GM21360 (cell line): Measurements from ENCODE around the gene C14orf180.

Experiments used
- ATAC-seq: cut with Tn5 transposase; IDR thresholded peaks from one replicate; pipeline ENCODE4 v1.9.1; 2021; ENCODE audit warnings: mild to moderate bottlenecking, moderate library complexity; ENCODE audit not compliant: unreplicated experiment

The C14orf180 gene

DNA sequence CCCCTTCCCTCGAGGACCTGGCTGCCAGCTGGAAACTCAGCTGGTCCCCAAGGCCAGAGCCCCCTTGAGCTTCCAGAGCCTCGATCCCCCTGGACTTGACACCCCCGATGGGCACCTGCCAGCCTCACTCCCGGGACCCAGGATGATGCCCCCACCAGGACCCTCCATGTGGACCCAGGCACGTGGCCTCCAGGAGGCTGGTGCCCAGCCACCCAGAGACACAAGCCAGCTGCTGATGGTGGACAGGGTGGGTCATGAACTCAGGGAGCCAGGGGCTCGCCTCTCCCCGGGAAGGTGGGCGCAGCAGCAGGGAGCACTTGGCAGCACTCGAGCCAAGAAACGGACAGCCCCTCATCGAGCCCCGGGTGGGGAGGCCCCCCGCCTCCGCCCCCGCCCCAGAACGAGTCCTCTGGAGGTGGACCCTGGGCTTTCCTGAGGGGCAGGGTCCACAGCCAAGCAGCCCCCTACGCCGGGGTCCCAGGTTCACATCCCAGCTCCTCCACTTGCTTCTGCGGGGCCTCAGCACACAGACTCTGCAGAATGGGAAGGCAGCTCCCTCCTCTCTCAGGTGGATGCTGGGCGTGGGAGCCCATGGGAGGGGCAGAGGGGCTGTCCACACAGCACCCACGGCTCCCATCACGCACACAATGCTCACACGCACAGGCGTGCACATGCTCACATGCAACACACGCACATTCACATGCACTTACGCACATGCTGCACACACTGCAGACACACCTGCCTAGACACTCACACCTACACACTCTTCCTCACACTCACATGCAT, 12.1 kb downstream of the C14orf180 start:
- no peak for ATAC-seq

- ATAC-seq: no peak
Observed at GRCh38 chr14:104592292-104592672, 12.7 kb downstream of the C14orf180 start.

- no peak for ATAC-seq
Observed at GRCh38 chr14:104592785-104593184, 13.2 kb downstream of the C14orf180 start.

DNA sequence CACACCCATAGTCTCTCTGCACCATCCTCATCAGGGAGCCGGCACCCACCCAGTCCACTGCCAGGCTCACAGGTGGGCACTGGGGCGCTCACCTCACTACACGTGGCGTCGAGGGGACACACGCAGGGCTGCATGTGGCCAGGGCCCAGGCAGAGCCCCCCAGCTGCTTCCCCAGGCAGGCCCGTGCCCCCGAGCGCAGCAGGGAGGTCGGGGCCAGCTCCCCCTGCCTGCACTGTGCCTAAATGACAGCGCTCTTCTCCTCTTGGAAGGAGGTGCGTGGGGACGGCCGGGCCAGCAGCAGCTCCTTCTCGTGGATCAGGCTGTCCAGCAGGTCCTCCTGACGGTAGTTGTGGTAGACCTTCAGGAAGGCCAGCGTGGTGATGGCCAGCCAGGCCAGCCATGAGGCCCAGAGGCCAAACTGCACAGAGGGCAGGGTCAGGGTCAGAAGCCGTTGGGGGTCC, 13.7 kb downstream of the C14orf180 start:
- no peak for ATAC-seq

GRCh38 chr14:104593710-104594136, 14.2 kb downstream of the C14orf180 start:
- ATAC-seq: no peak

DNA sequence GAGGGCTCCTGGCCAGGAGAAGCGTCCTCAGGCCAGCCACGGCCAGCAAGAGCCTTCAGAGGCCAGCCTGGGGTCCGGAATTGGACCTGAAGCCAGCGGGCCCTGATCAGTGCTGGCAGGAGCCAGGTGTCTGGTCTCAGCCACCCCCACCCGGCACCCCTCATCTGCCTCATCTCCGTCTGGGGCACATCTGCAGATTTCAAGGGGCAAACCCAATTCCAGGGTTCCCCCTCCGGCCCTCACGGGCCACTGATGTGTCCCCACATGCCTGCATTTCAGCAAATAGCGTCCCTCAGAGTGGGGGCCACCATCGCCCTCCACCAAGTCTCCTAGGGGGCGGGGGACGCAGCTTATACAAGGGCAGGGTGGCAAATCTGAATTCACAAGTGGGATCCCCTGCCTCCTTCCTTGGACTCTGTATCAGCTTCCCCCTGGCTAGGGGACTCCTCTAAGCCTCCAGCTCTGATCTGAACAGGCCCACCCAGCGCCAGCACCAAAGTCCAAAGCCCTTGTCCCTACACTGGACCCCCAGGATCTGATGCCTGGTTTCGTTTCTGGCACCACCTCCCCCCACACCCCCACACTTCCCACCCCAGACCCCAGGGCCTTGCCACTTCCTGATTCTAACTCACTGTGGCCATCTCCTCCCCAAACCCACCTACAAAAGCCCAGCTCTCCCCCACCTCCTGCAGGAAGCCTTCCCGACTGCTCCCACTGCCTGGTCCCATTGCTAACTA, 14.9 kb downstream of the C14orf180 start:
- no peak for ATAC-seq

GRCh38 chr14:104595116-104595675, 15.6 kb downstream of the C14orf180 start:
- no peak for ATAC-seq

DNA sequence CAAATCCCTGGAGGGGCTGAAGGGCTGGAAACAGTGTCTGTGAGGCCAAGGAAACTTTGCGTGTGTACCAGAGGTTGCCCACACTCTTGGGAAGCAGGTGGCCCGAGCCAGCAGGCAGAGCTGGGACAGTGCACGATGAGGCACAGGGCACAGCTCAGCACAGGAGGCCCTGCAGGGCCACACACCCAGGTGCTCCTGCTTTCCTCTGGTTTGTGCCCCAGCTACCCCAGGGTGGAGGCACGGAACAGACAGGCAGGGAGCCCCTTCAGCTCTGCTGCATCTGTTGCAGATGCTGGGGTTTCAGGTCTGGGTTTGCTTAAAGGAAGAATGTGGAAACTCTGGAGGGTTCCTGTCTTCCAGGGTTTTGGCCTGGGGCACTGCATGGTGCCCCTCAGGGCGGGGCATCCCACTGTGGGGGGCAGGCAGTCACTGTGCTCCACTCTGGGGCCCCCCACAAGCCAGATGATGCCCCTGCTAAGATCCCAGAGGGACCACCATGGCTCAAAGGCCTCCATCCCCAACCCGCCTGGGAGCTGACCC, 16.4 kb downstream of the C14orf180 start:
- no peak for ATAC-seq

DNA sequence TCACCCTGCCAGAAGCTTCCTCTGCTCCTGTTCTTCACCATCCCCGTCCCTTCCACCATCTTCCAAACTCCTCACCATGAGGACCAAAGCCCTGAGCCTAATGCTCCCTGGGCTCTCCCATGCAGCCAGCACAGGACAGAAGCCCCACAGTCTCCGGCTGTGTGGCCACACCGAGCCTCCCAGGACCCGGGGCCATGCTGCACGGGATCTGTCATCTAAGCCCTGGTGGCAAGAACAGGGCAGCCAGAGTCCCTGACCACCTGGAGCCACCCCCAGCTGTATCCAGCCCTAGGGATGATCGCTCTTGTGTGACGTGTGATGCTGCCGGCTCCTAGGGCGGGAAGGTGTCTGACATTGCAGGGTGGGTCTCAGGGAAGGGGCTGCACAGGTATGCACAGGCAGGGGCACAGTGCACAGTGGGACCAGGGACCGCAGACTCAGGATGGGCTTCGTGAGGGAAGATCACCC, 16.9 kb downstream of the C14orf180 start:
- no peak for ATAC-seq

GRCh38 chr14:104596927-104597351, 17.4 kb downstream of the C14orf180 start:
- ATAC-seq: no peak

DNA sequence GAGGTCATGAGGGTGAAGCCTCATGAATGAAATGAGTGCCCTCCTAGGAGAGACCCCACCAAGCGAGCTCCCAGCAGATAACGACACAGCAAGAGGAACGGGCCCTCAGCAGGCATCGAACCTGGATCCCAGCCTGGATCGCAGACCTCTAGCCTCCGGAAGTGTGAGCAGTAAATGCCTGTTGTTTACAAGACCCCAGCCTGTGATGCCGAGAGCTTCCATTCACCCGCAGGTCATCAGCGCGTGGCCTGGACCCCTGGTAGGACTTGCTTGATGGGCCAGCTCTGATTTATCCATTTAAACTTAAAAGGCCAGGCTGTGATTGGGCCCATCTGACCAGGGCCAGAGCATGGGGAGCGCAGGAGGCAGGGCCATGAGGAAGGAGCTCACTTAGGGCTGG, 18.0 kb downstream of the C14orf180 start:
- ATAC-seq: no peak

DNA sequence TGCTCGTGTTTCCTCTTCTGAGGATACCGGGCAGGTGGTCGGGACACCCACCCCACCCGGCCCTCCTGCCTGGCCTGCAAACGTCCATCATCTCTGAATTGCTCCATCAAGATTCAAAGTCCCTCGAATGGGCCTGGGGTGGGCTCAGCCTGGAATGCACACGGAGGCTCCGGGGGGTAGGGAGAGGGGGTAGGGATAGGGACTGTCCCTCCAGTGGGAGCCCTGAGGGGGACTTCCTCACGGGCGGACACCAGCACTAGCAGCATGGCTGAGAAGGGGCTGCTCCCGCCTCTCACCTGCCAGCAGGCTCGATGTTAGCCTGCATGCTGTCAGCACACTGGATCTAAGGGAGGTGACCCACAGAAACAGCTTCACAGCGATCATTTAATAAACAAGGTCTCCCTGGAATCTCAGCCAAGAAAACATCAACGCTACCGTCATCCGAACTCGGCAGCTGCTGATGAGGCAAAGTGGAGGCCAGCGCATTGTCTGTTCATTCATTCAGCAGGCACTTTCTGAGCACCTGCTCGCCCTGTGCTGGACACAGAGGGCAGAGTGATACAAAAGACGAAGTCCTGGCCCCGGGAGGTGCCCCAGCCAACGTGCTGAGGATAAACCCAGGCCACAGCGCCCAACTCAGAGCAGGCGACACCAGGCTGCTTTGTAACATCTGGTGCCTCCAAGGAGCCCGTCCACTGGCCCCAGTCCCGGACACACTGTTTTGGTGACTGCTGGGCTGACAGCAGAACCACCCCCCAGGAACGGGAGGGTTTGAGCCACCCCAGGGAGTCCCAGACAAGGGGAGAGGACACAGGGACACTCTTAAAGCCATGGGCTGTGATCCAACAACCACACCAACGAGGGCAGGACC, 18.7 kb downstream of the C14orf180 start:
- ATAC-seq: no peak

DNA sequence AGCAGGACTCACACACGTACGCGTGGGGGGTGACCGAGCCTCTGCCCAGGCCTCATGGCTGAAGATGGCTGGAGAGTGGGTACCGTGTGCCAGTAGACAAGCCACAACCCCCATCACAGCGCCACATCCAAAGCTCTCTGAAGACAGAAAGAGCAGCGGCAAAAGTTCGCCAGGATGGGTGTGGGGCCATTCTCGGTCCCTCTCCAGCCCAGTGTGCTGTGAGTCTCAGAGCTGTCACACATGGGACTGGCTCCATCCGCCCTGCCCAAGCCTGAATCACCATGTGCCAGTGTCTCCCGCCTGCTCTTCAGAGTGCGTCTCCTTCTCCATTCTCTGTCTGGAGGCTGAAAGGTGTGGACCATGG, 19.3 kb downstream of the C14orf180 start:
- ATAC-seq: no peak

DNA sequence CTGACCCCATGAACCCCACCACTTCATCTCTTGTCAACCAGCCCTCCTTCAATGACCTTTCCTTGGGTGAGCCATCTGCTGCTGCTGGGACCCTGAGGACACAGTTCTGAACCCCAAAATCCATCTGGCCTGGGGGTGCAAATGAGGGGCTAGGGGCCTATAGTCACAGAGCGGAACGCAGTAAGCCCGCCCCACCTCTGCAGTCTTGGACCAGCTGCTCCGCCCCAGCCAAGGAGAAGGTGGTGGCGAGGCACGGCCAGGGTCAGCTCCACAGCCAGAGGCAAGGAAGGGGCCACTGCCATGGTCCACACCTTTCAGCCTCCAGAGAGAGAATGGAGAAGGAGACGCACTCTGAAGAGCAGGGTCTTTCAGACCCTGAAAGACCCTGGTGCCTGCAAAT, 19.9 kb downstream of the C14orf180 start:
- no peak for ATAC-seq

GRCh38 chr14:104600141-104600643, 20.6 kb downstream of the C14orf180 start:
- ATAC-seq: no peak

- ATAC-seq: no peak
Observed at GRCh38 chr14:104600805-104601204, 21.2 kb downstream of the C14orf180 start.

- ATAC-seq: no peak
Observed at GRCh38 chr14:104601786-104602185, 22.2 kb downstream of the C14orf180 start.

- no peak for ATAC-seq
Observed at GRCh38 chr14:104602315-104602932, 22.9 kb downstream of the C14orf180 start.

- ATAC-seq: no peak
Observed at GRCh38 chr14:104602933-104603325, 23.4 kb downstream of the C14orf180 start.
